Measurements from ENCODE around the gene MYZAP.

The MYZAP gene

DNA sequence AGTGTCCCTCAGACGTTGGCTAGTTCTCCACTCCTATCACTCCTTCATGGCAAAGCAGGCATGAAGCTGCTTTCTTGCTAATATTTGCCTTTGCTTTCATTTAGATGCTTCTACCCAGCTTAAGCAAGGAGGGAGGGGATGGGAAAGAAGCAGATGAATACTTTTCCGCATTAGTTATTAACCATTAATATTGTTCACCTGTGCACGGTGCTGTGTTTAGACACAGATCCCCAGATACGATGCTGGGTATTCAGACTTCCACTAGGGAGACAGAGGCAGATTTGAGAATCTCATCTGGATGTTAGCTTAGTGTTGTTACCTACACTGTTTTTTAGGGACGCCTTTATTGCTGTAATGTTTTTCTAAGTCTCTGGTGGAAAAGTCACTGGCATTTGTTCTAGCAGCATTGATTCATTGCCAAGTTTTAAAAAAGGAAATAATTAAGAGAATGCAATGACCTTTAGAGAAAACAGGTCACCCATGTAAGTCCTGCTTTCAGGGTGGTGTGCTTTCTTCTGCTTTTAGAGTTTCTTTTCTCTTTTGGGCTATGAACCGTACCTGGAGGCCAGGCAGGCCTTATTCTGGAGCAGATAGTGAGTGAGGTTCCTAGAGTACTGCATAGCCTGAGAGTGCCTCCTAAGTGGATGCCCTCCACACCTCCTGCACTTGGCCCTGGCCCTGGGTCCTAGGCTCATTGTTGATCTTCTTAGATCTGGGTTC, 55.5 kb downstream of the MYZAP start:
- Histone ChIP-seq H3K4me3 (replicated peaks; ENCODE audit: insufficient read depth, low read length) (no peak overlapping the region), H3K27ac (replicated peaks) (no peak overlapping the region), H3K27me3 (ENCODE audit: insufficient read depth, poor library complexity, severe bottlenecking) (peaks cover 4% of the 10 kb centered on the region)
- no peak for DNase-seq (ENCODE audit: low read depth in 1 of 2, low spot score in 1 of 2)
- TF ChIP-seq SPI1 (IDR thresholded peaks at IDR 0.05; ENCODE audit: borderline replicate concordance, low read depth) (no peak), GABPA (IDR thresholded peaks at IDR 0.05; ENCODE audit: low read depth) (no peak), POLR2AphosphoS5 (IDR thresholded peaks at IDR 0.05; ENCODE audit: low read depth) (no peak)
- TF ChIP-seq, protein P1, sequence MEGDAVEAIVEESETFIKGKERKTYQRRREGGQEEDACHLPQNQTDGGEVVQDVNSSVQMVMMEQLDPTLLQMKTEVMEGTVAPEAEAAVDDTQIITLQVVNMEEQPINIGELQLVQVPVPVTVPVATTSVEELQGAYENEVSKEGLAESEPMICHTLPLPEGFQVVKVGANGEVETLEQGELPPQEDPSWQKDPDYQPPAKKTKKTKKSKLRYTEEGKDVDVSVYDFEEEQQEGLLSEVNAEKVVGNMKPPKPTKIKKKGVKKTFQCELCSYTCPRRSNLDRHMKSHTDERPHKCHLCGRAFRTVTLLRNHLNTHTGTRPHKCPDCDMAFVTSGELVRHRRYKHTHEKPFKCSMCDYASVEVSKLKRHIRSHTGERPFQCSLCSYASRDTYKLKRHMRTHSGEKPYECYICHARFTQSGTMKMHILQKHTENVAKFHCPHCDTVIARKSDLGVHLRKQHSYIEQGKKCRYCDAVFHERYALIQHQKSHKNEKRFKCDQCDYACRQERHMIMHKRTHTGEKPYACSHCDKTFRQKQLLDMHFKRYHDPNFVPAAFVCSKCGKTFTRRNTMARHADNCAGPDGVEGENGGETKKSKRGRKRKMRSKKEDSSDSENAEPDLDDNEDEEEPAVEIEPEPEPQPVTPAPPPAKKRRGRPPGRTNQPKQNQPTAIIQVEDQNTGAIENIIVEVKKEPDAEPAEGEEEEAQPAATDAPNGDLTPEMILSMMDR (IDR thresholded peaks at IDR 0.05; ENCODE audit: insufficient read depth, low read length), result no peak
- TF ChIP-seq, protein P2, sequence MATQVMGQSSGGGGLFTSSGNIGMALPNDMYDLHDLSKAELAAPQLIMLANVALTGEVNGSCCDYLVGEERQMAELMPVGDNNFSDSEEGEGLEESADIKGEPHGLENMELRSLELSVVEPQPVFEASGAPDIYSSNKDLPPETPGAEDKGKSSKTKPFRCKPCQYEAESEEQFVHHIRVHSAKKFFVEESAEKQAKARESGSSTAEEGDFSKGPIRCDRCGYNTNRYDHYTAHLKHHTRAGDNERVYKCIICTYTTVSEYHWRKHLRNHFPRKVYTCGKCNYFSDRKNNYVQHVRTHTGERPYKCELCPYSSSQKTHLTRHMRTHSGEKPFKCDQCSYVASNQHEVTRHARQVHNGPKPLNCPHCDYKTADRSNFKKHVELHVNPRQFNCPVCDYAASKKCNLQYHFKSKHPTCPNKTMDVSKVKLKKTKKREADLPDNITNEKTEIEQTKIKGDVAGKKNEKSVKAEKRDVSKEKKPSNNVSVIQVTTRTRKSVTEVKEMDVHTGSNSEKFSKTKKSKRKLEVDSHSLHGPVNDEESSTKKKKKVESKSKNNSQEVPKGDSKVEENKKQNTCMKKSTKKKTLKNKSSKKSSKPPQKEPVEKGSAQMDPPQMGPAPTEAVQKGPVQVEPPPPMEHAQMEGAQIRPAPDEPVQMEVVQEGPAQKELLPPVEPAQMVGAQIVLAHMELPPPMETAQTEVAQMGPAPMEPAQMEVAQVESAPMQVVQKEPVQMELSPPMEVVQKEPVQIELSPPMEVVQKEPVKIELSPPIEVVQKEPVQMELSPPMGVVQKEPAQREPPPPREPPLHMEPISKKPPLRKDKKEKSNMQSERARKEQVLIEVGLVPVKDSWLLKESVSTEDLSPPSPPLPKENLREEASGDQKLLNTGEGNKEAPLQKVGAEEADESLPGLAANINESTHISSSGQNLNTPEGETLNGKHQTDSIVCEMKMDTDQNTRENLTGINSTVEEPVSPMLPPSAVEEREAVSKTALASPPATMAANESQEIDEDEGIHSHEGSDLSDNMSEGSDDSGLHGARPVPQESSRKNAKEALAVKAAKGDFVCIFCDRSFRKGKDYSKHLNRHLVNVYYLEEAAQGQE (IDR thresholded peaks at IDR 0.05; ENCODE audit: insufficient replicate concordance, low read depth), result no peak

DNA sequence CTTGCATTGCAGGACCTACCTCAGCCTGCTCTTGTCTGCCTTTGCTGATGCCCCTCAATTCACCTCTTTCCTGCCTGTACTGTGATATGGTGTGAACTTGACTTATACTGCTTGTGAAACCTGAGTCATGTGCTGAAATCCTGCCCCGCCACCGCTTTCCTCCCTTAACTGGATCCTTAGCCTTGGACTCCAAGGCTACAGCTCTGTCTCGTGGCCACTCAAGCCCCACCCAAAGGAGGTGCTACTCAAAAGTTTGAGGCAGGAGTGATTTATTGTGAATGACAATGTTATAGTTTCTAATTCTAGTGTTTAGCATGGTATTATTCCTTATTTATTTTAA, 56.1 kb downstream of the MYZAP start:
- Histone ChIP-seq H3K27ac (replicated peaks) (no peak overlapping the region), H3K4me3 (replicated peaks; ENCODE audit: insufficient read depth, low read length) (no peak overlapping the region), H3K27me3 (ENCODE audit: insufficient read depth, poor library complexity, severe bottlenecking) (peaks cover 5% of the 10 kb centered on the region)
- DNase-seq (ENCODE audit: low read depth in 1 of 2, low spot score in 1 of 2), result no peak
- TF ChIP-seq GABPA (IDR thresholded peaks at IDR 0.05; ENCODE audit: low read depth) (no peak), POLR2AphosphoS5 (IDR thresholded peaks at IDR 0.05; ENCODE audit: low read depth) (no peak), SPI1 (IDR thresholded peaks at IDR 0.05; ENCODE audit: borderline replicate concordance, low read depth) (no peak)
- TF ChIP-seq, protein P1 (IDR thresholded peaks at IDR 0.05; ENCODE audit: insufficient read depth, low read length), result no peak
- TF ChIP-seq, protein P2 (IDR thresholded peaks at IDR 0.05; ENCODE audit: insufficient replicate concordance, low read depth), result no peak

DNA sequence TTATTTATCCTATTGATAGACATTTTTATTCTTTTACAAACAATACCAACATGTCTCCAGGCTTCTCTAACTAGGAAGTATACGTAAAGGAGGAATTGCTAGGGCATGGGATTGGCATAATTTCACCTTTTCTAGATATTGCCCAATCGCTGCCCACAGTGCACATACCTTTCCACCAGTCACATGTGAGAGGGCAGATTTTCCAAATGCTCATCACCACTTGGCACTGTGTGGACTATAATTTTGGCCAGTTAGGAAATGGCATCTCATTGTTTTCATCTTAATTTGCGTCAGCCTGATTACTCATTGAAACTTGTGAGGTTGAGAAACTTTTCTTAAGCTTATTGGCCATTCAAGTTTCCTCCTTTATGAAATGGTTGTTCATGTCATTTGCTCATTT, 57.4 kb downstream of the MYZAP start:
- Histone ChIP-seq H3K27ac (replicated peaks) (no peak overlapping the region), H3K27me3 (ENCODE audit: insufficient read depth, poor library complexity, severe bottlenecking) (peaks cover 3% of the 10 kb centered on the region), H3K4me3 (replicated peaks; ENCODE audit: insufficient read depth, low read length) (no peak overlapping the region)
- TF ChIP-seq, protein P1 (IDR thresholded peaks at IDR 0.05; ENCODE audit: insufficient read depth, low read length), result no peak
- TF ChIP-seq GABPA (IDR thresholded peaks at IDR 0.05; ENCODE audit: low read depth) (no peak), POLR2AphosphoS5 (IDR thresholded peaks at IDR 0.05; ENCODE audit: low read depth) (no peak), SPI1 (IDR thresholded peaks at IDR 0.05; ENCODE audit: borderline replicate concordance, low read depth) (no peak)
- TF ChIP-seq, protein P2 (IDR thresholded peaks at IDR 0.05; ENCODE audit: insufficient replicate concordance, low read depth), result no peak
- no peak for DNase-seq (ENCODE audit: low read depth in 1 of 2, low spot score in 1 of 2)

Data from HL-60 (cell line).